IMR-90 (cell line): ENCODE results near the gene ERG. TPM values are rescaled to one million over a fixed set of nuclear protein-coding genes. Genes with fewer than 3 reads are reported as not detected.

ENCODE experiments used
- ATAC-seq: fragments of 200-7000 bp; cut with Tn5 transposase; 2 replicates; pipeline ENCODE4 v1.9.1; 2020; ENCODE audit warnings: low read depth, mild to moderate bottlenecking, moderate library complexity
- BruUV-seq: library from RNA; stranded (reverse); fragments of 400-500 nt; replicated peaks from 2 replicates; lab custom pipeline; 2021; lab: Mats Ljungman, UMichigan
- CTCF ChIA-PET: fragments of 300-600 bp; formaldehyde crosslinking; extraction: SDS; loops from one replicate; lab custom pipeline; 2021; ENCODE audit warnings: antibody characterized with exemption; lab: Yijun Ruan, JAX
- POLR2A ChIA-PET: fragments of 300-600 bp; sonication (Branson Sonifier 250); formaldehyde crosslinking; loops from one replicate; lab custom pipeline; 2022; ENCODE audit warnings: antibody characterized with exemption; ENCODE audit not compliant: unreplicated experiment; lab: Charles Lee
- DNase-seq: peaks from one replicate; pipeline ENCODE4 v3.0.0; 2013
- H2AFZ ChIP-seq: replicated peaks from 2 replicates; pipeline ENCODE3; 2013; ENCODE audit warnings: low read length, mild to moderate bottlenecking; ENCODE audit not compliant: poor library complexity
- H2AK5ac ChIP-seq: 2 replicates; pipeline ENCODE4 v1.6.1; 2013; ENCODE audit warnings: low read depth, low read length, inconsistent platforms
- H2AK9ac ChIP-seq: replicated peaks from 2 replicates; pipeline ENCODE3; 2013; ENCODE audit warnings: mild to moderate bottlenecking, low read depth, low read length, moderate library complexity; ENCODE audit not compliant: poor library complexity
- H2BK120ac ChIP-seq: 2 replicates; pipeline ENCODE4 v1.6.1; 2013; ENCODE audit warnings: low read depth, low read length, inconsistent platforms
- H2BK15ac ChIP-seq: 3 replicates; pipeline ENCODE4 v1.6.1; 2013; ENCODE audit warnings: low read depth, low read length, inconsistent platforms
- H2BK20ac ChIP-seq: 2 replicates; pipeline ENCODE4 v1.6.1; 2013; ENCODE audit warnings: low read depth, mild to moderate bottlenecking, inconsistent platforms, low read length, moderate library complexity
- H2BK5ac ChIP-seq: 2 replicates; pipeline ENCODE4 v1.6.1; 2013; ENCODE audit warnings: mild to moderate bottlenecking, low read depth, low read length, inconsistent platforms; ENCODE audit not compliant: poor library complexity, severe bottlenecking
- H3K14ac ChIP-seq: replicated peaks from 2 replicates; pipeline ENCODE4 v1.6.1; 2013; ENCODE audit warnings: low read depth, low read length, inconsistent platforms
- H3K18ac ChIP-seq: 2 replicates; pipeline ENCODE4 v1.6.1; 2013; ENCODE audit warnings: low read depth, low read length, control low read depth
- H3K23ac ChIP-seq: 2 replicates; pipeline ENCODE4 v1.6.1; 2013; ENCODE audit warnings: low read depth, low read length, inconsistent platforms
- H3K27ac ChIP-seq: 2 replicates; pipeline ENCODE4 v1.5.1; 2013; ENCODE audit warnings: mild to moderate bottlenecking, control low read depth, low read length; ENCODE audit not compliant: insufficient read depth
- H3K27me3 ChIP-seq: 2 replicates; pipeline ENCODE4 v1.6.1; 2013; ENCODE audit warnings: low read length; ENCODE audit not compliant: control insufficient read depth, insufficient read depth
- H3K36me3 ChIP-seq: 2 replicates; pipeline ENCODE4 v1.6.1; 2013; ENCODE audit warnings: low read length, mixed read lengths; ENCODE audit not compliant: control insufficient read depth, insufficient read depth
- H3K4ac ChIP-seq: 2 replicates; pipeline ENCODE4 v1.6.1; 2013; ENCODE audit warnings: low read depth, low read length, inconsistent platforms
- H3K4me1 ChIP-seq: 2 replicates; pipeline ENCODE4 v1.6.1; 2013; ENCODE audit warnings: low read length, mixed read lengths; ENCODE audit not compliant: control insufficient read depth, insufficient read depth
- H3K4me2 ChIP-seq: 2 replicates; pipeline ENCODE4 v1.6.1; 2013; ENCODE audit warnings: low read depth, mild to moderate bottlenecking, control low read depth, low read length, moderate library complexity
- H3K4me3 ChIP-seq: 2 replicates; pipeline ENCODE4 v1.5.1; 2013; ENCODE audit warnings: low read depth, mild to moderate bottlenecking, control low read depth, low read length, moderate library complexity; ENCODE audit not compliant: insufficient read depth
- H3K56ac ChIP-seq: 2 replicates; pipeline ENCODE4 v1.6.1; 2013; ENCODE audit warnings: low read length, inconsistent platforms; ENCODE audit not compliant: insufficient read depth; ENCODE audit errors: extremely low read depth
- H3K79me1 ChIP-seq, 2 experiments: 2 replicates each; pipeline ENCODE4 v1.6.1; 2013; ENCODE audit warnings: low read length in 2 of 2, inconsistent platforms in 1 of 2, low read depth in 1 of 2
- H3K9ac ChIP-seq: 2 replicates; pipeline ENCODE4 v1.6.1; 2013; ENCODE audit warnings: low read depth, low read length, control low read depth
- H3K9me1 ChIP-seq: 2 replicates; pipeline ENCODE4 v1.6.1; 2013; ENCODE audit warnings: low read length, inconsistent platforms; ENCODE audit not compliant: insufficient read depth
- H3K9me3 ChIP-seq: 2 replicates; pipeline ENCODE4 v1.6.1; 2013; ENCODE audit warnings: low read length; ENCODE audit not compliant: control insufficient read depth, insufficient read depth
- H4K20me1 ChIP-seq: 2 replicates; pipeline ENCODE4 v1.6.1; 2013; ENCODE audit warnings: low read length, inconsistent platforms; ENCODE audit not compliant: insufficient read depth
- H4K5ac ChIP-seq: 2 replicates; pipeline ENCODE4 v1.6.1; 2013; ENCODE audit warnings: mild to moderate bottlenecking, low read depth, low read length, control low read depth
- H4K8ac ChIP-seq, 2 experiments: 2 replicates each; pipeline ENCODE4 v1.6.1; 2013; ENCODE audit warnings: low read depth in 2 of 2, low read length in 2 of 2, control low read depth in 1 of 2, inconsistent platforms in 1 of 2
- H4K91ac ChIP-seq: 2 replicates; pipeline ENCODE4 v1.6.1; 2013; ENCODE audit warnings: low read depth, low read length, inconsistent platforms; ENCODE audit not compliant: insufficient read depth
- BHLHE40 ChIP-seq: fragments of 150-350 bp; IDR thresholded peaks from 2 replicates; pipeline ENCODE4 v1.6.1; 2016; ENCODE audit warnings: mild to moderate bottlenecking, low read depth, low read length
- CHD1 ChIP-seq: IDR thresholded peaks from 2 replicates; pipeline ENCODE4 v1.6.1; 2012; ENCODE audit warnings: low read depth, low read length, improper control_type of control experiment
- CTCF ChIP-seq: conservative IDR thresholded peaks from 2 replicates; pipeline ENCODE4 v1.5.1; 2012; ENCODE audit warnings: mild to moderate bottlenecking, low read depth, low read length, improper control_type of control experiment
- MAZ ChIP-seq: IDR thresholded peaks from 2 replicates; pipeline ENCODE4 v1.6.1; 2012; ENCODE audit warnings: low read depth, mild to moderate bottlenecking, low read length, improper control_type of control experiment, moderate library complexity, borderline replicate concordance
- MXI1 ChIP-seq: IDR thresholded peaks from 2 replicates; pipeline ENCODE4 v1.6.1; 2012; ENCODE audit warnings: low read depth, mild to moderate bottlenecking, low read length, moderate library complexity, borderline replicate concordance
- POLR2A ChIP-seq: IDR thresholded peaks from 2 replicates; pipeline ENCODE4 v1.6.1; 2012; ENCODE audit warnings: mild to moderate bottlenecking, low read depth, low read length
- RFX5 ChIP-seq: IDR thresholded peaks from 2 replicates; pipeline ENCODE4 v1.8.0; 2012; ENCODE audit warnings: low read depth, mild to moderate bottlenecking, low read length, moderate library complexity
- SMC3 ChIP-seq: fragments of 150-350 bp; IDR thresholded peaks from 2 replicates; pipeline ENCODE4 v1.6.1; 2016; ENCODE audit warnings: low read depth, mild to moderate bottlenecking, antibody characterized with exemption, low read length, moderate library complexity
- WGBS, 2 experiments: methylation state at CpG; one replicate each; pipeline versions ENCODE4 v1.1.5 to v1.1.7; 2013; ENCODE audit warnings: missing lambda C conversion rate in 2 of 2; ENCODE audit not compliant: insufficient read length in 1 of 2; ENCODE audit errors: extremely low coverage in 2 of 2; 5-methylcytosine and 5-hydroxymethylcytosine counted together
- dilution Hi-C: fragments of 300-500 bp; cut with HindIII; formaldehyde crosslinking; loops from one replicate; pipeline ENCODE4 v1.14.3; 2018; ENCODE audit warnings: low sequenced_read_pairs; ENCODE audit not compliant: unreplicated experiment
- in situ Hi-C: fragments of 300-500 bp; cut with MboI; formaldehyde crosslinking; loops from 3 replicates; pipeline ENCODE4 v1.14.3; 2019; ENCODE audit warnings: low sequenced_read_pairs, inconsistent platforms, mixed read lengths
- intact Hi-C: fragments of 100-400 bp; cut with micrococcal nuclease; formaldehyde crosslinking; loops from 2 replicates; pipeline ENCODE4 v1.10.0; 2022
- polyA plus RNA-seq, 3 experiments: library from polyadenylated mRNA; depleted of rRNA; stranded (reverse); fragments of >200 nt; gene quantifications; 2 replicates each; pipeline ENCODE4 v1.2.3, GENCODE V29; 2012; ENCODE audit warnings: low replicate concordance in 1 of 3
- total RNA-seq: library from RNA; depleted of rRNA; stranded (reverse); fragments of >200 nt; gene quantifications from 2 replicates; pipeline ENCODE4 v1.2.3, GENCODE V29; 2012

ERG gene
- total and polyA plus RNA-seq, 2 of the 4 experiments (the other 2 are of a cell fraction): not detected

DNA sequence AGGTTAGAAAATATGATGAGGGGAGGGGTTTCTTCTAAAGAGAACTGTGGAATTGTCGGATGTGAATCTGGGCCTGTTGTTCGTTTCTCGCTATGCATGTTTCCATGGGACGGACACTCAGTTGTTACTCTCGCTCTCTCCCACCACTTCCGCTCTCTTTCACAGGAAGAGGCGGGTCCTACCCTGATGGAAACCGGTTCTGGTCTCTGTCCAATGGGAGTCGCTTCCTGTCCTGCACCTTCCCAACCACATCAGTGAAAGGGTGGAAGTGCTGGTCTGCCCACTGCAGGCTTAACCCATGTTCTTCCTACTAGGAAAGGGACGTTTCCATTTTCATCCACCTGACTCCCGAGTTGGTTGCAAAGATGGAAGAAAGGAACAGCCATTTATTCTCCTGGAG is 122.0 kb downstream of the ERG start:
- dilution Hi-C loops: no loop called here
- Histone ChIP-seq H4K5ac (no peak overlapping the region), H3K56ac (no peak overlapping the region), H3K9ac (no peak overlapping the region), H2AK5ac (no peak overlapping the region), H2BK5ac (no peak overlapping the region), H4K20me1 (no peaks in the 10 kb centered on the region), H3K4me2 (no peak overlapping the region), H3K4me3 (no peak overlapping the region), H3K9me1 (no peaks in the 10 kb centered on the region), H3K27me3 (peaks cover 17% of the 10 kb centered on the region), H3K4me1 (no peaks in the 10 kb centered on the region), H2BK15ac (no peak overlapping the region), H3K27ac (no peak overlapping the region), H2AK9ac (no peak overlapping the region), H2AFZ (no peak overlapping the region), H3K14ac (no peak overlapping the region), H3K18ac (no peak overlapping the region), H3K79me1 (no peaks in the 10 kb centered on the region), H3K23ac (no peak overlapping the region), H2BK120ac (no peak overlapping the region), H2BK20ac (no peak overlapping the region), H4K8ac (no peak overlapping the region), H3K36me3 (no peaks in the 10 kb centered on the region), H3K4ac (no peak overlapping the region), H3K9me3 (no peaks in the 10 kb centered on the region), H4K91ac (no peak overlapping the region)
- BruUV-seq: no TSS peak
- TF ChIP-seq POLR2A (no peak), SMC3 (no peak), RFX5 (no peak), CTCF (no peak), MAZ (no peak), BHLHE40 (no peak), CHD1 (no peak), MXI1 (no peak)
- in situ Hi-C loops: loop anchor here (25.0 kb wide), 1 partner anchor 786 kb away; no protein-coding TSS in a partner anchor
- POLR2A ChIA-PET: no interaction called here
- intact Hi-C loops: no loop called here
- ATAC-seq (no peak), DNase-seq (no peak)
- no CpG with 5 or more reads among the region's 11 CpGs for WGBS, 2 experiments
- CTCF ChIA-PET: no interaction called here
